GM15510 (cell line): ENCODE results near the gene TRAF3.

Experiments
- POLR2A ChIP-seq: IDR thresholded peaks from 3 replicates; pipeline ENCODE4 v1.6.1; 2011; ENCODE audit warnings: borderline replicate concordance; ENCODE audit not compliant: insufficient read length; ENCODE audit errors: extremely low read depth

The TRAF3 gene

GRCh38 chr14:102926104-102926503 lies 148.9 kb downstream of the TRAF3 start:
- TF ChIP-seq POLR2A, result no peak

DNA sequence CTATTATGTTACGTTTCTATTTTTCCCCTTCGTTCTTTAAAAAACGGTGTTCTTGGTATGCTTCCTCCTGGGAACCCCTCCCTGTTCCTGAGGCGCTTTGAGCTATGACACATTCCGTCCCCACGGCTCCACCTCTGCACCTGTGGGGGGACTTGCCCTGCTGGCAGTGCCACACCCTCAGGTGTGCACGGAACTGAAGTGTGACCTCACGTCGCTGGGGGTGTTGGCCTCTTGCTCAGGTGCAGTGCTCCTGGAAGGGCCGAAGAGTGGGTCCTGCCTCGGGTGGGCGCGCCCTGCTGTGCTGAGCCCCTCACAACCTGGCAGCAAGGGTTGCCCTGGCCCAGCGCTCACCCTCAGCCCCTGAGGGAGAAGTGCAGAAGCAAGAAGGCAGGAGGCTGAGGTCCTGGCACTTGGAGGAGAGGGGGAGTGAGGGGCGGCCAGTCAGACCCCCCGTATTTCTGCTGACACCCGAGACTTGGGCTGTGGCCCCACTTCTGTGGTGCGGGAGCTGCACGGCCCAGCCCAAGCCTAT lies 150.2 kb downstream of the TRAF3 start:
- TF ChIP-seq POLR2A, result no peak

- no peak for TF ChIP-seq POLR2A
Measured at GRCh38 chr14:102927878-102928411, 150.7 kb downstream of the TRAF3 start.

DNA sequence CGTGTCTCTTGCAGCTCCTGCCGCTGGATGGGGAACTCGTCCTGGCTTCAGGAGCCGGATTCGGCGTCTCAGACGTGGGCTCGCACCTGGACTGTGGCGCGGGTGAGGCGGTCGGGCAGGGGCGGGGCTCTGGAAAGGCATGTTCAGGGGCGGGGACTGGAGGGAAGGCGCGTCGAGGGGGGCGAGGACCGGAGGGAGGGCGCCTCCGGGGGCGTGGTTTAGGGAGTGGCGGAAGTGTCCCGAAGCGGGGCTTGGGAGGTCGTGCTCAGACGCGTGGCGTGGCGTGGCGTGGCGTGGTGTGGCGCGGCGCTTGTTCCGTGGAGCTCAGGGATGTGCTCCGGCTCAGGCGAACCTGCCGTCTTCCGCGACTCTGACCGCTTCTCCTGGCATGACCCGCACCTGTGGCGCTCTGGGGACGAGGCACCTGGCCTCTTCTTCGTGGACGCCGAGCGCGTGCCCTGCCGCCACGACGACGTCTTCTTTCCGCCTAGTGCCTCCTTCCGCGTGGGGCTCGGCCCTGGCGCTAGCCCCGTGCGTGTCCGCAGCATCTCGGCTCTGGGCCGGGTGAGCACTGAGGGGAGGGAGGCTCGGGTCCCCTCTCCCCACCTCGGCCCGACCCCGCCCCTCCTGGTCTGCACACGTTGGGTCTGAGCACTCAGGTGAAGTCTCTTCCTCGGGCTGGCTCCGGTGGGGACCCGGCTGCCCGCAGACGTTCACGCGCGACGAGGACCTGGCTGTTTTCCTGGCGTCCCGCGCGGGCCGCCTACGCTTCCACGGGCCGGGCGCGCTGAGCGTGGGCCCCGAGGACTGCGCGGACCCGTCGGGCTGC lies 151.4 kb downstream of the TRAF3 start:
- TF ChIP-seq POLR2A, result no peak

- TF ChIP-seq POLR2A, result no peak
Measured at GRCh38 chr14:102929241-102930137, 152.2 kb downstream of the TRAF3 start.

GRCh38 chr14:102930138-102930752 lies 153.0 kb downstream of the TRAF3 start:
- TF ChIP-seq POLR2A, result no peak

DNA sequence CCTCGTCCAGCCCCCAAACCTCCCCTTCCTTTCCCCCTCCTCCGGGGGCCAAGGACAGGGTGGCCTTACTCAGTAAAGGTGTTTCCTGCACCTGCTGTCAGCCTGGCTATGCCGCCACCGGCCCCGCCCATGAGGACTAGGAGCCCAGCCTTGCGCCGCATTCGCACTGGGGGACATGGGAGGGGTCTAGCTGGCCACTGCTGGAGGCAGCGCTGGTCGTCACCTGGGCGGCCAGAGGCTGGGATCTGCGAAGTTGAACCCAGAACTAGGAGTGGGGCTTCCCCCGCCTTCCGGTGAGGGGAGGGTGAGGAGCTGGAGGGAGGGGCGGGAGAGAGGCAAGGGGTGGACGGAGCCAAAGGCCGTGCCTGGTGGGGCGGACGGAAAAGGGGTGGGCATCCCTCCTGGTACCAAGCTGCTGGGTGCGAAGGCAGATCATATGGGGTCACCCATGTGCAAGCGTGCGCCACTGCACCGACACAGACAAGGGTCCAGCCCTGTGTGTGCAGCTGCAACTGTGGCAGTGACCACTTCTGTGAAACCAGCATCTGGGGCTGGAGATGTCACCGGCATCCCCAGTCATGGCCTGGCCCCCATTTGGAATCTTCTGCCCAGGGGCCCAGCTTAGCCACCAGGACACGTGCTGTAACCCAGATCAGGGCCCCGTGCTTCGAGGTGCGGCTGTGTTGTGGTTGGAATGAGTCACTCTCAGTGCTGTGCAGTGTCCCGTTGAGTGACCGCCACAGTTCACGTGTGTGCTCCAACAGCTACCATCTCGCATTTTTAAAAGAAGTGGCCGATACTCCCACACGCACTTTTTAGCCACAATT lies 153.7 kb downstream of the TRAF3 start:
- TF ChIP-seq POLR2A, result no peak

DNA sequence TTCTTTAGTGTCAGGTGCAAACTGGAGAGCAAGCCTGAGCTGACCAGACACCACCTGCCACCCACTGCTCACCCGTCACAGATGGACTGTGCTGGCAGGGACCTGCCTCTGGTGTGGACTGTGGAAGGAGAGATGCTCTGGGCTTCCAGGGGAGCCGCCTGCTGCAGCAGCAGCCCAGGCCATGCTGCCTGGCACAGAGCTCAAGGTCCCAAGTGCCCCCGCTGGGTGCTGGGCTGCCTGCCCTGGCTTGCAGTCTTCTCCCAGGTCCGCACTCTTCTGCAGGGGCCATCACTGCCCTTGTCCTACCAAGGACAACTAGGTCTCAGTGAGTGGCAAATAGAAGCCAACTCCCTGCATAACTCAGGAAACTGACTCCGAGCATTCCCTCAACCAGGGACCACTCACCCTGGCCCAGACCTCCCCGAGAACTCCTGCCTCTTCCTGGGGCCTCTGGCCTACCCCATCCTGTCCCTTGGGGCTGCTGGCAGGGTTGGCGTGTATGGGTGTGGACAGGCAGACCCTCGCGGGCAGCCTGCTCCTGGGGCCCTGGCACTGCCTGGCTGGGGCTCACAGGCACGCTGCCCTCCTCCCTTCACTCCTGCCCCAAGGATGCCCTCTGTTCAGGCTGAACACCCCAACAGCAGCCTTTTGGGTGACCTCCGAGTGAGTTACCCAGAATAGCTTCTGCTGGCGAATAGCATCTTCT lies 154.5 kb downstream of the TRAF3 start:
- TF ChIP-seq POLR2A, result no peak

- no peak for TF ChIP-seq POLR2A
Measured at GRCh38 chr14:102932484-102933248, 155.4 kb downstream of the TRAF3 start.

DNA sequence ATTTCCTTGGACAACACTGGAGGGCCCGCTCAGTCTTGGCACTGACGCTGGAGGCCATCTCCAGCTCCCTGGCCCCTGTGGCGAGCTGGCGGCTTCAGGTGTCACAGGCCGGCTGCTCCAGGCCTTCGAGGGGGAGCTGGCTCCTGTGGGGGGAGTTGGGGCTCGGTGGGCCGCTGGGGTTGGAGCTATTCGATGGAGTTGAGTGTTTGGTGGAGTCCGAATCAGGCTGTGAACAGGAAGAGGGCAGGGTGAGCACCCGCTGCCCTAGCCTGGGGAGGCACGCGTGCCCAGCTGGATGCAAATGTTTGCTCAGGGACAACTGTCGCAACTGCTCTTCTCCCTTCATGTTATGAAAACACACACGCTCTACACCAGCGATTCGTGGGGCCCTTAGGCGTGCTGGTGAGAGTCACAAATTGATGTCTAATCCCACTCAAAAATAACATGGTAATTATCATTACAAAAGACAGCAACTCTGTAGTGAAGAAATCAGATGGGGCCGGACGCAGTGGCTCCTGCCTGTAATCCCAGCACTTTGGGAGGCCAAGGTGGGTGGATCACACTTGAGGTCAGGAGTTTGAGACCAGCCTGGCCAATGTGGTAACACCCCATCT lies 156.5 kb downstream of the TRAF3 start:
- TF ChIP-seq POLR2A, result no peak

- TF ChIP-seq POLR2A, result no peak
Measured at GRCh38 chr14:102935756-102936155, 158.5 kb downstream of the TRAF3 start.
